Liver (tissue), 3 donors: Measurements from ENCODE around the gene PRRX1.

Source experiments
- HNF4G ChIP-seq: IDR thresholded peaks from 2 replicates; pipeline ENCODE4 v1.6.1; 2016; ENCODE audit warnings: antibody characterized with exemption
- RAD21 ChIP-seq, 2 donors: IDR thresholded peaks; 2 replicates each; pipeline ENCODE4 v1.6.1; 2016; ENCODE audit warnings: antibody characterized with exemption in 2 of 2, mild to moderate bottlenecking in 2 of 2
- REST ChIP-seq: IDR thresholded peaks from 2 replicates; pipeline ENCODE4 v1.6.1; 2016; ENCODE audit warnings: antibody characterized with exemption, mild to moderate bottlenecking
- SP1 ChIP-seq: IDR thresholded peaks from 2 replicates; pipeline ENCODE4 v1.6.1; 2018; ENCODE audit warnings: antibody characterized with exemption, mild to moderate bottlenecking
- TF ChIP-seq, protein P1 (sequence below): fragments of 150-350 bp; IDR thresholded peaks from 2 replicates; pipeline ENCODE4 v1.5.1; 2017; ENCODE audit warnings: improper control_type of control experiment, low read depth, low read length; ENCODE audit not compliant: missing input control
- donor health status: healthy.
- donor health status: healthy.

- TF ChIP-seq, protein P1, sequence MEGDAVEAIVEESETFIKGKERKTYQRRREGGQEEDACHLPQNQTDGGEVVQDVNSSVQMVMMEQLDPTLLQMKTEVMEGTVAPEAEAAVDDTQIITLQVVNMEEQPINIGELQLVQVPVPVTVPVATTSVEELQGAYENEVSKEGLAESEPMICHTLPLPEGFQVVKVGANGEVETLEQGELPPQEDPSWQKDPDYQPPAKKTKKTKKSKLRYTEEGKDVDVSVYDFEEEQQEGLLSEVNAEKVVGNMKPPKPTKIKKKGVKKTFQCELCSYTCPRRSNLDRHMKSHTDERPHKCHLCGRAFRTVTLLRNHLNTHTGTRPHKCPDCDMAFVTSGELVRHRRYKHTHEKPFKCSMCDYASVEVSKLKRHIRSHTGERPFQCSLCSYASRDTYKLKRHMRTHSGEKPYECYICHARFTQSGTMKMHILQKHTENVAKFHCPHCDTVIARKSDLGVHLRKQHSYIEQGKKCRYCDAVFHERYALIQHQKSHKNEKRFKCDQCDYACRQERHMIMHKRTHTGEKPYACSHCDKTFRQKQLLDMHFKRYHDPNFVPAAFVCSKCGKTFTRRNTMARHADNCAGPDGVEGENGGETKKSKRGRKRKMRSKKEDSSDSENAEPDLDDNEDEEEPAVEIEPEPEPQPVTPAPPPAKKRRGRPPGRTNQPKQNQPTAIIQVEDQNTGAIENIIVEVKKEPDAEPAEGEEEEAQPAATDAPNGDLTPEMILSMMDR = no peak
- TF ChIP-seq HNF4G (no peak), RAD21 (IDR thresholded peaks at IDR 0.05) (no peak), REST (no peak), SP1 (no peak)
Measured at GRCh38 chr1:170682169-170682568, 18.2 kb downstream of the PRRX1 start.
